H1 (cell line): Measurements from ENCODE around the gene CCN6. TPM values are rescaled to one million over a fixed set of nuclear protein-coding genes. Genes with fewer than 3 reads are reported as not detected.

ENCODE experiments used
- CTCF ChIA-PET: fragments of 300-600 bp; sonication (Branson Sonifier 250); formaldehyde crosslinking; loops from one replicate; lab custom pipeline; 2021; ENCODE audit not compliant: partially characterized antibody; lab: Charles Lee
- POLR2A ChIA-PET: fragments of 300-600 bp; sonication (Branson Sonifier 250); formaldehyde crosslinking; loops from one replicate; lab custom pipeline; 2021; ENCODE audit warnings: inconsistent platforms; ENCODE audit not compliant: partially characterized antibody; lab: Charles Lee
- DNase-seq, 2 experiments: peaks; one replicate each; pipeline versions ENCODE4 v3.0.0 to v3.0.0-alpha.2; 2010 to 2022; ENCODE audit warnings: low spot score in 2 of 2, low read depth in 1 of 2, mixed read lengths in 1 of 2
- FAIRE-seq: peaks from 2 replicates; lab custom pipeline; 2011; peaks lifted over from hg19 to GRCh38; lab: Jason Lieb, UNC
- H2AFZ ChIP-seq: 2 replicates; pipeline ENCODE4 v1.8.1; 2012; ENCODE audit warnings: low read length, inconsistent platforms
- H2AK5ac ChIP-seq: 2 replicates; pipeline ENCODE4 v1.6.1; 2013; ENCODE audit warnings: low read depth, low read length
- H2BK120ac ChIP-seq: replicated peaks from 2 replicates; pipeline ENCODE3; 2013; ENCODE audit warnings: low read depth, low read length, inconsistent platforms
- H2BK12ac ChIP-seq: 2 replicates; pipeline ENCODE4 v1.6.1; 2013; ENCODE audit warnings: low read depth, low read length
- H2BK15ac ChIP-seq: 2 replicates; pipeline ENCODE4 v1.6.1; 2013; ENCODE audit warnings: low read length
- H2BK20ac ChIP-seq: 2 replicates; pipeline ENCODE4 v1.6.1; 2013; ENCODE audit warnings: low read length
- H2BK5ac ChIP-seq: 2 replicates; pipeline ENCODE4 v1.6.1; 2013; ENCODE audit warnings: low read depth, low read length
- H3K14ac ChIP-seq: 2 replicates; pipeline ENCODE4 v1.6.1; 2013; ENCODE audit warnings: inconsistent platforms; ENCODE audit not compliant: insufficient read length
- H3K18ac ChIP-seq: 2 replicates; pipeline ENCODE4 v1.6.1; 2013; ENCODE audit warnings: low read length; ENCODE audit errors: extremely low read depth
- H3K23ac ChIP-seq: 2 replicates; pipeline ENCODE4 v1.6.1; 2013; ENCODE audit warnings: inconsistent platforms; ENCODE audit not compliant: insufficient read length
- H3K23me2 ChIP-seq: 2 replicates; pipeline ENCODE4 v1.6.1; 2013; ENCODE audit warnings: low read depth, low read length
- H3K27ac ChIP-seq: 2 replicates; pipeline ENCODE4 v1.6.1; 2011; ENCODE audit warnings: low read depth, low read length, inconsistent platforms
- H3K27me3 ChIP-seq, 4 experiments: replicated peaks in 1 of 4; 1 replicate in 1 of 4; 2 replicates in 3 of 4; pipeline versions ENCODE4 v1.6.1 to v1.8.1; 2011 to 2013; ENCODE audit warnings: low read length in 3 of 4, mild to moderate bottlenecking in 3 of 4, inconsistent platforms in 2 of 4, mixed read lengths in 2 of 4, moderate library complexity in 1 of 4; ENCODE audit not compliant: control insufficient read depth in 3 of 4, insufficient read depth in 3 of 4; ENCODE audit errors: extremely low read depth in 1 of 4
- H3K36me3 ChIP-seq, 4 experiments: 2 replicates each; pipeline versions ENCODE4 v1.6.1 to v1.8.1; 2011 to 2013; ENCODE audit warnings: mild to moderate bottlenecking in 4 of 4, low read length in 3 of 4, moderate library complexity in 2 of 4, control low read depth in 1 of 4, inconsistent platforms in 1 of 4; ENCODE audit not compliant: insufficient read depth in 4 of 4, control insufficient read depth in 2 of 4
- H3K4ac ChIP-seq: replicated peaks from 2 replicates; pipeline ENCODE3; 2013; ENCODE audit warnings: low read length, low read depth, mixed read lengths, inconsistent platforms; ENCODE audit not compliant: insufficient read length
- H3K4me1 ChIP-seq, 4 experiments: replicated peaks in 1 of 4; 1 replicate in 1 of 4; 2 replicates in 3 of 4; pipeline versions ENCODE4 v1.6.1 to v1.8.1; 2011 to 2013; ENCODE audit warnings: low read length in 3 of 4, inconsistent platforms in 2 of 4, mixed read lengths in 1 of 4; ENCODE audit not compliant: insufficient read depth in 4 of 4, control insufficient read depth in 3 of 4
- H3K4me2 ChIP-seq, 2 experiments: 2 replicates each; pipeline versions ENCODE4 v1.6.1 to v1.8.1; 2011 to 2013; ENCODE audit warnings: low read depth in 2 of 2, low read length in 2 of 2, control low read depth in 1 of 2, inconsistent platforms in 1 of 2, mild to moderate bottlenecking in 1 of 2; ENCODE audit not compliant: insufficient read depth in 1 of 2
- H3K4me3 ChIP-seq, 4 experiments: fragments of 200-600, 300-600 bp in 1 of 4; sonication (generic), shearing (Covaris generic), sonication (Bioruptor Twin) in 1 of 4; 2 replicates each; pipeline versions ENCODE4 v1.5.1 to v1.8.1; 2011 to 2016; ENCODE audit warnings: low read length in 4 of 4, low read depth in 3 of 4, control low read depth in 2 of 4, inconsistent platforms in 2 of 4, mild to moderate bottlenecking in 2 of 4, mixed read lengths in 1 of 4, moderate library complexity in 1 of 4; ENCODE audit not compliant: insufficient read depth in 2 of 4; ENCODE audit errors: extremely low read depth in 1 of 4
- H3K56ac ChIP-seq: replicated peaks from 2 replicates; pipeline ENCODE3; 2013; ENCODE audit warnings: low read depth, mild to moderate bottlenecking, mixed read lengths, low read length, inconsistent platforms; ENCODE audit not compliant: insufficient read length
- H3K79me1 ChIP-seq: 2 replicates; pipeline ENCODE4 v1.6.1; 2013; ENCODE audit warnings: low read depth, low read length, control low read depth
- H3K79me2 ChIP-seq, 2 experiments: 2 replicates each; pipeline versions ENCODE4 v1.6.1 to v1.8.1; 2012 to 2013; ENCODE audit warnings: low read length in 2 of 2, mild to moderate bottlenecking in 2 of 2, inconsistent platforms in 1 of 2; ENCODE audit not compliant: insufficient read depth in 2 of 2, control insufficient read depth in 1 of 2
- H3K9ac ChIP-seq, 4 experiments: replicated peaks in 1 of 4; 1 replicate in 1 of 4; 2 replicates in 3 of 4; pipeline versions ENCODE4 v1.6.1 to v1.8.1; 2011 to 2013; ENCODE audit warnings: low read depth in 3 of 4, low read length in 3 of 4, control low read depth in 2 of 4, mild to moderate bottlenecking in 2 of 4, moderate library complexity in 2 of 4, inconsistent platforms in 1 of 4; ENCODE audit errors: extremely low read depth in 1 of 4
- H3K9me3 ChIP-seq, 2 experiments: 2 replicates each; pipeline versions ENCODE4 v1.6.1 to v1.8.1; 2012 to 2013; ENCODE audit warnings: mild to moderate bottlenecking in 2 of 2, moderate library complexity in 2 of 2, control low read depth in 1 of 2, inconsistent platforms in 1 of 2, low read depth in 1 of 2, low read length in 1 of 2, mixed read lengths in 1 of 2; ENCODE audit not compliant: insufficient read depth in 2 of 2
- H4K20me1 ChIP-seq, 2 experiments: replicated peaks in 1 of 2; 2 replicates each; pipeline versions ENCODE3 to v1.8.1; 2011 to 2013; ENCODE audit warnings: inconsistent platforms in 2 of 2, low read length in 2 of 2, mild to moderate bottlenecking in 1 of 2; ENCODE audit not compliant: insufficient read depth in 2 of 2, control insufficient read depth in 1 of 2
- H4K5ac ChIP-seq: 2 replicates; pipeline ENCODE4 v1.6.1; 2013; ENCODE audit warnings: low read length, low read depth, mixed read lengths, inconsistent platforms; ENCODE audit not compliant: insufficient read length
- H4K8ac ChIP-seq: 2 replicates; pipeline ENCODE4 v1.8.0; 2013; ENCODE audit warnings: mild to moderate bottlenecking, moderate library complexity, low read length, inconsistent platforms; ENCODE audit not compliant: insufficient read depth; ENCODE audit errors: extremely low read depth
- H4K91ac ChIP-seq: replicated peaks from 2 replicates; pipeline ENCODE3; 2013; ENCODE audit warnings: low read length, mixed read lengths, inconsistent platforms; ENCODE audit not compliant: insufficient read length
- KDM1A ChIP-seq: fragments of 200-600, 300-600 bp; sonication (generic); IDR thresholded peaks from 2 replicates; pipeline ENCODE4 v1.7.1; 2016; ENCODE audit warnings: mild to moderate bottlenecking, low read length, borderline replicate concordance
- SIX5 ChIP-seq: IDR thresholded peaks from 2 replicates; pipeline ENCODE4 v1.6.1; 2011; ENCODE audit warnings: mild to moderate bottlenecking, low read depth, low read length
- SP4 ChIP-seq: IDR thresholded peaks from 2 replicates; pipeline ENCODE4 v1.6.1; 2012; ENCODE audit warnings: low read length, inconsistent platforms
- TAF7 ChIP-seq: optimal IDR thresholded peaks from 2 replicates; pipeline ENCODE3; 2011; ENCODE audit warnings: low read depth, mild to moderate bottlenecking, inconsistent platforms, low read length, moderate library complexity, borderline replicate concordance
- WGBS, 2 experiments: shearing (Covaris generic) in 1 of 2; methylation state at CpG; one replicate each; pipeline versions ENCODE4 v1.1.6 to v1.1.7; 2013 to 2015; ENCODE audit warnings: low lambda C conversion rate in 2 of 2, mixed read lengths in 2 of 2, inconsistent platforms in 1 of 2, low coverage in 1 of 2, missing lambda C conversion rate in 1 of 2; ENCODE audit not compliant: insufficient replicate concordance in 2 of 2, insufficient coverage in 1 of 2, insufficient read length in 1 of 2; ENCODE audit errors: extremely low coverage in 1 of 2, missing lambda C conversion rate in 1 of 2; 5-methylcytosine and 5-hydroxymethylcytosine counted together
- polyA plus RNA-seq, 7 experiments: library from polyadenylated mRNA; depleted of rRNA in 3 of 7; stranded (reverse) in 5 of 7; unstranded in 2 of 7; fragments of >200 nt in 5 of 7; fragments of 200-250 nt in 2 of 7; gene quantifications; 1 replicate in 5 of 7; 2 replicates in 1 of 7; 4 replicates in 1 of 7; pipeline versions ENCODE4 v1.2.1 to v1.2.3, GENCODE V29; 2011 to 2013; ENCODE audit warnings: missing spikeins in 2 of 7, mixed read lengths in 2 of 7
- total RNA-seq: library from RNA; stranded (reverse); fragmentation: NEBNext Ultra II Directional; extraction: Animal tissue kit (Norgen Biotek cat#: 25700); gene quantifications from 2 replicates; pipeline ENCODE4 v1.2.1, GENCODE V29; 2021

Gene CCN6
- total and polyA plus RNA-seq, 2 of the 8 experiments (the other 6 are each of a cell fraction or from before 2014, with no cell fraction given), result not detected

- 85% methylated on average over 1 of the region's 1 CpG; no CpG with 5 or more reads in 1 of the 2 experiments for WGBS, 2 experiments
- no peak overlapping the region for H2BK20ac ChIP-seq
- CTCF ChIA-PET, result interaction anchor here (1.0 kb wide), 1 partner anchor 26 kb away, joined by 3 read pairs; no protein-coding TSS in a partner anchor
Observed at GRCh38 chr6:112117554-112117953, 63.6 kb downstream of the CCN6 start.

More at GRCh38 chr6:112117554-112117953, 63.6 kb downstream of the CCN6 start:
- Histone ChIP-seq H3K4ac (no peak overlapping the region), H4K8ac (no peak overlapping the region), H3K14ac (no peak overlapping the region), H3K56ac (no peak overlapping the region), H3K27me3 (no peaks in the 10 kb centered on the region), H3K4me1 (no peaks in the 10 kb centered on the region), H4K91ac (no peak overlapping the region), H2AK5ac (no peak overlapping the region), H3K4me2 (no peak overlapping the region), H2BK120ac (no peak overlapping the region), H4K20me1 (no peaks in the 10 kb centered on the region), H3K36me3 (no peaks in the 10 kb centered on the region), H3K79me2 (no peaks in the 10 kb centered on the region), H2BK12ac (no peak overlapping the region), H3K23ac (no peak overlapping the region), H3K4me3 (no peak overlapping the region), H3K79me1 (no peaks in the 10 kb centered on the region), H3K27ac (no peak overlapping the region), H3K9ac (no peak overlapping the region), H3K18ac (no peak overlapping the region), H2BK15ac (no peak overlapping the region), H2BK5ac (no peak overlapping the region), H3K23me2 (no peaks in the 10 kb centered on the region), H2AFZ (no peak overlapping the region), H3K9me3 (no peaks in the 10 kb centered on the region), H4K5ac (no peak overlapping the region)
- no peak for FAIRE-seq
- TF ChIP-seq SP4, result no peak
- TF ChIP-seq KDM1A, result no peak
- TF ChIP-seq TAF7, result no peak
- TF ChIP-seq SIX5, result no peak
- no peak for DNase-seq
- POLR2A ChIA-PET, result interaction anchor here (0.6 kb wide), 1 partner anchor 386 kb away, joined by 3 read pairs; no protein-coding TSS in a partner anchor
